ENCODE results near the gene AADACL2.
"Not testable (repeated sequence)": the region's sequence is repeated elsewhere in the genome, so short reads cannot be mapped to it uniquely, and the experiment has no call there.

Gene AADACL2

GRCh38 chr3:151788401-151788800 lies 54.7 kb downstream of the AADACL2 start:
- no peak for DNase-seq (ENCODE audit: low read depth in 1 of 2, low spot score in 1 of 2)
- H3K27ac ChIP-seq (replicated peaks), result no peak overlapping the region
- H3K4me3 ChIP-seq (replicated peaks; ENCODE audit: insufficient read depth, low read length), result no peak overlapping the region
- TF ChIP-seq POLR2AphosphoS5 (IDR thresholded peaks at IDR 0.05; ENCODE audit: low read depth) (no peak), SPI1 (IDR thresholded peaks at IDR 0.05; ENCODE audit: borderline replicate concordance, low read depth) (no peak), CTCF (IDR thresholded peaks at IDR 0.05; ENCODE audit: insufficient read depth, low read length) (no peak), GABPA (IDR thresholded peaks at IDR 0.05; ENCODE audit: low read depth) (no peak), REST (IDR thresholded peaks at IDR 0.05; ENCODE audit: insufficient replicate concordance, low read depth) (no peak)
- no peaks in the 10 kb centered on the region for H3K27me3 ChIP-seq (ENCODE audit: insufficient read depth, poor library complexity, severe bottlenecking)

- H3K27ac ChIP-seq (replicated peaks), result no peak overlapping the region
- TF ChIP-seq POLR2AphosphoS5 (IDR thresholded peaks at IDR 0.05; ENCODE audit: low read depth), result no peak
- no peak for TF ChIP-seq REST (IDR thresholded peaks at IDR 0.05; ENCODE audit: insufficient replicate concordance, low read depth)
- no peak for TF ChIP-seq GABPA (IDR thresholded peaks at IDR 0.05; ENCODE audit: low read depth)
- no peak for TF ChIP-seq SPI1 (IDR thresholded peaks at IDR 0.05; ENCODE audit: borderline replicate concordance, low read depth)
- TF ChIP-seq CTCF (IDR thresholded peaks at IDR 0.05; ENCODE audit: insufficient read depth, low read length), result no peak
Observed at GRCh38 chr3:151789853-151790463, 56.2 kb downstream of the AADACL2 start.

GRCh38 chr3:151790763-151791162 lies 57.0 kb downstream of the AADACL2 start:
- not testable (repeated sequence) for DNase-seq (ENCODE audit: low read depth in 1 of 2, low spot score in 1 of 2); H3K4me3 ChIP-seq (replicated peaks; ENCODE audit: insufficient read depth, low read length); H3K27ac ChIP-seq (replicated peaks); H3K27me3 ChIP-seq (ENCODE audit: insufficient read depth, poor library complexity, severe bottlenecking)

More at GRCh38 chr3:151789853-151790463, 56.2 kb downstream of the AADACL2 start:
- DNase-seq (ENCODE audit: low read depth in 1 of 2, low spot score in 1 of 2), result no peak
- H3K27me3 ChIP-seq (ENCODE audit: insufficient read depth, poor library complexity, severe bottlenecking), result no peaks in the 10 kb centered on the region
- no peak overlapping the region for H3K4me3 ChIP-seq (replicated peaks; ENCODE audit: insufficient read depth, low read length)

GRCh38 chr3:151792411-151792810 lies 58.7 kb downstream of the AADACL2 start:
- Histone ChIP-seq H3K27ac (replicated peaks) (no peak overlapping the region), H3K27me3 (ENCODE audit: insufficient read depth, poor library complexity, severe bottlenecking) (no peaks in the 10 kb centered on the region), H3K4me3 (replicated peaks; ENCODE audit: insufficient read depth, low read length) (no peak overlapping the region)
- TF ChIP-seq CTCF (IDR thresholded peaks at IDR 0.05; ENCODE audit: insufficient read depth, low read length) (no peak), REST (IDR thresholded peaks at IDR 0.05; ENCODE audit: insufficient replicate concordance, low read depth) (no peak), POLR2AphosphoS5 (IDR thresholded peaks at IDR 0.05; ENCODE audit: low read depth) (no peak), GABPA (IDR thresholded peaks at IDR 0.05; ENCODE audit: low read depth) (no peak), SPI1 (IDR thresholded peaks at IDR 0.05; ENCODE audit: borderline replicate concordance, low read depth) (no peak)
- no peak for DNase-seq (ENCODE audit: low read depth in 1 of 2, low spot score in 1 of 2)
